OCI-LY7 (cell line): ENCODE results near the gene DIAPH2. TPM values are rescaled to one million over a fixed set of nuclear protein-coding genes. Genes with fewer than 3 reads are reported as not detected.
"Not testable (repeated sequence)": the region's sequence is repeated elsewhere in the genome, so short reads cannot be mapped to it uniquely, and the experiment has no call there.

Experiments used
- BruUV-seq: library from RNA; stranded (reverse); fragments of 400-500 nt; replicated peaks from 2 replicates; lab custom pipeline; 2021; lab: Mats Ljungman, UMichigan
- CTCF ChIA-PET: fragments of 300-600 bp; sonication (Branson Sonifier 250); formaldehyde crosslinking; loops from one replicate; lab custom pipeline; 2022; ENCODE audit warnings: antibody characterized with exemption; ENCODE audit not compliant: unreplicated experiment; lab: Charles Lee
- POLR2A ChIA-PET: fragments of 300-600 bp; sonication (Branson Sonifier 250); formaldehyde crosslinking; loops from one replicate; lab custom pipeline; 2022; ENCODE audit warnings: antibody characterized with exemption; lab: Charles Lee
- DNase-seq: peaks from one replicate; pipeline ENCODE4 v3.0.0-alpha.2; 2015; ENCODE audit warnings: low spot score
- H2AFZ ChIP-seq: fragments of 200-600 bp; sonication (generic), shearing (Covaris generic); 2 replicates; pipeline ENCODE4 v1.6.1; 2014; ENCODE audit warnings: mild to moderate bottlenecking, antibody characterized with exemption, low read length, moderate library complexity
- H3K27ac ChIP-seq: fragments of 200-600 bp; sonication (generic); 2 replicates; pipeline ENCODE4 v1.5.1; 2014; ENCODE audit warnings: mixed run types, low read depth, mild to moderate bottlenecking, moderate library complexity, low read length, inconsistent platforms; ENCODE audit not compliant: poor library complexity, severe bottlenecking
- H3K36me3 ChIP-seq: fragments of 200-600 bp; sonication (generic); 2 replicates; pipeline ENCODE4 v1.6.1; 2014; ENCODE audit warnings: mild to moderate bottlenecking, antibody characterized with exemption, low read length, moderate library complexity, mixed read lengths; ENCODE audit not compliant: insufficient read depth
- H3K4me1 ChIP-seq: fragments of 200-600 bp; sonication (generic); 2 replicates; pipeline ENCODE4 v1.5.1; 2014; ENCODE audit warnings: mild to moderate bottlenecking, low read length; ENCODE audit not compliant: insufficient read depth, poor library complexity, severe bottlenecking
- H3K4me2 ChIP-seq: fragments of 200-600 bp; sonication (generic); 2 replicates; pipeline ENCODE4 v1.6.1; 2014; ENCODE audit warnings: mild to moderate bottlenecking, low read length
- H3K4me3 ChIP-seq: fragments of 200-600 bp; sonication (generic); 2 replicates; pipeline ENCODE4 v1.5.1; 2014; ENCODE audit warnings: mild to moderate bottlenecking, low read depth, low read length; ENCODE audit not compliant: poor library complexity, severe bottlenecking
- H3K79me2 ChIP-seq: fragments of 200-600 bp; sonication (generic); 2 replicates; pipeline ENCODE4 v1.6.1; 2016; ENCODE audit warnings: low read depth, mild to moderate bottlenecking, low read length, moderate library complexity, mixed read lengths; ENCODE audit not compliant: insufficient read depth
- H3K9me2 ChIP-seq: fragments of 200-600 bp; sonication (generic); 2 replicates; pipeline ENCODE4 v1.6.1; 2016; ENCODE audit warnings: mild to moderate bottlenecking, low read length, mixed read lengths; ENCODE audit not compliant: insufficient read depth
- H3K9me3 ChIP-seq: fragments of 200-600 bp; sonication (generic); 2 replicates; pipeline ENCODE4 v1.6.1; 2014; ENCODE audit warnings: mild to moderate bottlenecking, mixed run types, low read length, mixed read lengths
- H4K20me1 ChIP-seq: fragments of 200-600 bp; sonication (generic); 2 replicates; pipeline ENCODE4 v1.6.1; 2014; ENCODE audit warnings: mild to moderate bottlenecking, antibody characterized with exemption, low read length, moderate library complexity, mixed read lengths; ENCODE audit not compliant: insufficient read depth
- CTCF ChIP-seq: fragments of 200-600 bp; sonication (generic); conservative IDR thresholded peaks from 2 replicates; pipeline ENCODE4 v1.5.1; 2014; ENCODE audit warnings: mild to moderate bottlenecking, antibody characterized with exemption, low read length, moderate library complexity, mixed read lengths
- EZH2phosphoT487 ChIP-seq: fragments of 200-600 bp; sonication (generic); IDR thresholded peaks from 2 replicates; pipeline ENCODE4 v1.6.1; 2018; ENCODE audit warnings: low read depth, borderline replicate concordance, mild to moderate bottlenecking, mixed run types, antibody characterized with exemption, low read length, moderate library complexity, mixed read lengths
- intact Hi-C: fragments of 100-400 bp; cut with micrococcal nuclease; formaldehyde crosslinking; loops from one replicate; pipeline ENCODE4 v1.10.0; 2022; ENCODE audit not compliant: unreplicated experiment
- total RNA-seq, 2 experiments: library from RNA; depleted of rRNA in 1 of 2; stranded (reverse); fragments of >200 nt in 1 of 2; shearing (Covaris generic) in 1 of 2; gene quantifications; 2 replicates each; pipeline ENCODE4 v1.2.3, GENCODE V29; 2014 to 2022

DIAPH2 gene
- total RNA-seq, 2 experiments from 2014 or later, result 21.3 to 21.5 TPM

GRCh38 chrX:96710031-96710430 is 25.4 kb downstream of the DIAPH2 start:
- no peaks in the 10 kb centered on the region for H3K4me1 ChIP-seq
- TF ChIP-seq EZH2phosphoT487, result no peak
- TF ChIP-seq CTCF, result no peak
- no peaks in the 10 kb centered on the region for H4K20me1 ChIP-seq
- H2AFZ ChIP-seq, result no peak overlapping the region
- intact Hi-C loops, result no loop called here
- H3K4me3 ChIP-seq, result no peak overlapping the region
- H3K9me3 ChIP-seq, result no peaks in the 10 kb centered on the region
- no TSS peak for BruUV-seq
- no peaks in the 10 kb centered on the region for H3K79me2 ChIP-seq
- DNase-seq, result no peak
- POLR2A ChIA-PET, result no interaction called here
- H3K27ac ChIP-seq, result no peak overlapping the region
- H3K4me2 ChIP-seq, result no peak overlapping the region
- CTCF ChIA-PET, result no interaction called here
- H3K36me3 ChIP-seq, result no peaks in the 10 kb centered on the region
- H3K9me2 ChIP-seq, result no peaks in the 10 kb centered on the region

GRCh38 chrX:96713303-96713702 is 28.7 kb downstream of the DIAPH2 start:
- H4K20me1 ChIP-seq, result no peaks in the 10 kb centered on the region
- H3K79me2 ChIP-seq, result no peaks in the 10 kb centered on the region
- no peaks in the 10 kb centered on the region for H3K9me2 ChIP-seq
- H3K27ac ChIP-seq, result no peak overlapping the region
- no peaks in the 10 kb centered on the region for H3K9me3 ChIP-seq
- CTCF ChIA-PET, result no interaction called here
- peaks cover 5% of the 10 kb centered on the region for H3K4me1 ChIP-seq
- H2AFZ ChIP-seq, result no peak overlapping the region
- intact Hi-C loops, result no loop called here
- TF ChIP-seq CTCF (no peak), EZH2phosphoT487 (no peak)
- no TSS peak for BruUV-seq
- POLR2A ChIA-PET, result interaction anchor here (0.6 kb wide), 1 partner anchor 685 kb away, joined by 3 read pairs; no protein-coding TSS in a partner anchor
- H3K36me3 ChIP-seq, result no peaks in the 10 kb centered on the region
- no peak for DNase-seq
- no peak overlapping the region for H3K4me2 ChIP-seq
- no peak overlapping the region for H3K4me3 ChIP-seq

- CTCF ChIA-PET, H4K20me1 ChIP-seq, H2AFZ ChIP-seq, H3K36me3 ChIP-seq, H3K79me2 ChIP-seq, DNase-seq, H3K4me2 ChIP-seq, H3K27ac ChIP-seq, H3K9me2 ChIP-seq, H3K4me3 ChIP-seq, H3K9me3 ChIP-seq, H3K4me1 ChIP-seq, BruUV-seq, intact Hi-C loops: not testable (repeated sequence)
- POLR2A ChIA-PET, result interaction anchor here (0.7 kb wide), 1 partner anchor 781 kb away, joined by 4 read pairs; no protein-coding TSS in a partner anchor
Observed at GRCh38 chrX:96714393-96714792, 29.8 kb downstream of the DIAPH2 start.
